ACHN (cell line): ENCODE measurements around the gene GATAD2B.
"Not testable (repeated sequence)": the region's sequence is repeated elsewhere in the genome, so short reads cannot be mapped to it uniquely, and the experiment has no call there.

Experiments
- DNase-seq: peaks from one replicate; pipeline ENCODE4 v3.0.0-alpha.2; 2015
- in situ Hi-C: cut with HindIII; loops from 2 replicates; pipeline ENCODE4 v1.10.0; 2017; ENCODE audit warnings: low sequenced_read_pairs, low pct_ligation_motif_present, low pct_unique_long_range_greater_than_20kb

The GATAD2B gene

DNA sequence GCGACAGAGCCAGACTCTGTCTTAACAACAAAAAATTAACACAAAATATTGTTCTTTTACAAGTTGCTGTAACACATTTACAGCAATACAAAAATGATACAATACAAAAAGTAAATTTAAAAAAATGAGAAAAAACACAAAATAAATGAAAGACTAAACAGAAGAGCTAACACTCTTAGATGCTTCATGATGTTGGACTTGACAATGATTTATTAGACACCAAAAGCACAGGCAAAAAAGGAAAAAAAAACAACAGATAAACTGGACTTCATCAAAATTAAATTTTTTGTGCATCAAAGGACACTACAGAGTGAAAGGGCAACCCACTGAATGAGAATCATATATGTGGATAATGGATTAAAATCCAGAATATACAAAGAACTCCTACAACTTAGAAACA lies 16.4 kb downstream of the GATAD2B start:
- no peak for DNase-seq
- in situ Hi-C loops: no loop called here

DNA sequence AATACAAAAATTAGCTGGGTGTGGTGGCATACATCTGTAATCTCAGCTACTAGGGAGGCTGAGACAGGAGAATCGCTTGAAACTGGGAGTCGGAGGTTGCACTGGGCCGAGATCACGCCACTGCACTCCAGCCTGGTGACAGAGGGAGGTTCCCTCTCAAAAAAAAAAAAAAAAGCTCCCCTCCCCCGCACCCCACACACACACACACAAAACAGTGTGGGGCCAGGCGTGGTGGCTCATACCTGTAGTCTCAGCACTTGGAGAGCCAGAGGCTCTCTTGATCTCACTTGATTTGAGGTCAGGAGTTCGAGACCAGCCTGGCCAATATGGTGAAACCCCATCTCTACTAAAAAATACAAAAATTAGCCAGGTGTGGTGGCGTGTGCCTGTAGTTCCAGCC lies 16.9 kb downstream of the GATAD2B start:
- in situ Hi-C loops, DNase-seq: not testable (repeated sequence)

DNA sequence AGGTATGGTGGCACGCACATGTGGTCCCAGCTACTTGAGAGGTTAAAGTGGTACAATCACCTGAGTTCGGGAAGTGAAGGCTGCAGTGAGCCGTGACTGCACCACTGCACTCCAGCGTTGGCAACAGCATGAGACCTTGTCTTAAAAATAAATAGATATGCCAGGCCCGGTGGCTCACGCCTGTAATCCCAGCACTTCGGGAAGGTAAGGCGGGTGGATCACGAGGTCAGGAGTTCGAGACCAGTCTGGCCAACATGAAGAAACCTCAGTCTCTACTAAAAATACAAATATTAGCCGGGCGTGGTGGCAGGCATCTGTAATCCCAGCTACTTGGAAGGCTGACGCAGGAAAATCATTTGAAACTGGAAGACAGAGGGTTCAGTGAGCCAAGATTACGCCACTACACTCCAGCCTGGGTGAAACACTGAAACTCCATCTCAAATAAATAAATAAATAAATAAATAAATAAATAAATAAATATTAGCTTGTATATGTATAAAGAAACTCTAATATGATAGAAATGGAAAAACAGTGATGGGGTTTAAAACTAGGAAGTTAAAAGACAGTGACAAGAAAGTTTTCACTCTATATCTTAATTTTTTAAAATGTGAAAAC lies 18.8 kb downstream of the GATAD2B start:
- in situ Hi-C loops: no loop called here
- DNase-seq: no peak

DNA sequence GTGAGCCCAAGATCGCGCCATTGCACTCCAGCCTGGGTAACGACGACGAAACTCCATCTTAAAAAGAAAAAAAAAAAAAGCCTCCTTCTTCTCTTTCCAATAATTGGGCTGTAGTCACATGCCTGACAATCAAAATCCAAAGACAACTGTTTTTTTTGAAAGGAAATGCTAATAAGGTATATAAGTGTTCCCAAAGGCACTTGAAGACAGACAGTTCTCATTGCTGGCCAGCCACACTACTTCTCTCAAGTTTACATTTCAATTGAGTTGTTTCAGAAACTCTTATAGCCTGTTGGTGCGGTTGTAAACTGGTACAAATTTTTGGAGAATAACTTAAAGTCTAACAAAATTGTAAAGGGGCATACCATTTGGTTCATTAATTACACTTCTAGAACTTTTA lies 23.3 kb downstream of the GATAD2B start:
- in situ Hi-C loops: no loop called here
- DNase-seq: no peak

DNA sequence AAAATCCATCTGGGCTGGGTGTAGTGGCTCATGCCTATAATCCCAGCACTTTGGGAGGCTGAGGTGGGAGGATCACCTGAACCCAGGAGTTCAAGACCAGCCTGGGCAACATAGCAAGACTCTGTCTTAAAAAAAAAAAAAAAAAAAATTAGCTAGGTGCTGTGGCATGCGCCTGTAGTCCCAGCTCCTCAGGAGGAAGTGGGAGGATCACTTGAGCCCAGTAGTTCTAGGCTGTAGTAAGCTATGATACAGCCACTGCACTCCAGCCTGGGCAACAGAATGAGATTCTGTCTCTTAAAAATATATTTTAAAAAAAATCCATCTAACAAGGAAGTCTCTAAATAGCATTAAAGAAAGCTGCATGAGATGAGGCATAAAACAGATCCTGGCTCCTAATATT lies 26.9 kb downstream of the GATAD2B start:
- DNase-seq, in situ Hi-C loops: not testable (repeated sequence)

DNA sequence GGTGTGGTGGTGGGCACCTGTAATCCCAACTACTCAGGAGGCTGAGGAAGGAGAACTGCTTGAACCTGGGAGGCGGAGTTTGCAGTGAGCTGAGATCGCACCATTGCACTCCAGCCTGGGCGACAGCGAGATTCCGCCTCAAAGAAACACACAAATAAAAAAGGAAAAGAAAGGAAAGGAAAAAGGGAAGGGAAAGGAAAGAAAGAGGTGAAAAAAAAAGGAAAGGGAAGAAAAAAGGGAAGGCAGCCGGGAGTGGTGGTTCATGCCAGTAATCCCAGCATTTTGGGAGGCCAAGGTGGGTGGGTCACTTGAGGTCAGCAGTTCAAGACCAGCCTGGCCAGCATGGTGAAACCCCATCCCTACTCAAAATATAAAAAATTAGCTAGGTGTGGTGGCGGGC lies 31.7 kb downstream of the GATAD2B start:
- DNase-seq, in situ Hi-C loops: not testable (repeated sequence)

DNA sequence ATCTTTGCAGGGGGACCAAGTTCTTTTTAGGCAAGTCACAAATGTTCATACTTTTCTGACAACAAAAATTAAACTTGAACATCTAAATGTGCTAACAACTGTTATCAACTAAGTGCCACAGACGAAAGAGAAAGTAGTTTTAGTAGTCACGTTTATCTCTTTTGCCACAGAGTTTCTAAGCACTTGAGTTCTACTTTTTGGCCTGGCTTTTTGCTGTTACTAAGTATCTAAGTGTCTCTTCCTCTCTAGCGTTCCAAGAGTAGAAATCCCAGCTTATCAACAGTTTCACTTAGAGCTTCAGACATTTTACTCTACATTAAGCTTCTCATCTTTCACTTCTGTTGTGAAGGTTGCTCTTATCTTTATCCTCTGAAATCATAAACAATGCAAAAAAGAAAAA lies 34.2 kb downstream of the GATAD2B start:
- in situ Hi-C loops: no loop called here
- DNase-seq: peak; percentile 8

DNA sequence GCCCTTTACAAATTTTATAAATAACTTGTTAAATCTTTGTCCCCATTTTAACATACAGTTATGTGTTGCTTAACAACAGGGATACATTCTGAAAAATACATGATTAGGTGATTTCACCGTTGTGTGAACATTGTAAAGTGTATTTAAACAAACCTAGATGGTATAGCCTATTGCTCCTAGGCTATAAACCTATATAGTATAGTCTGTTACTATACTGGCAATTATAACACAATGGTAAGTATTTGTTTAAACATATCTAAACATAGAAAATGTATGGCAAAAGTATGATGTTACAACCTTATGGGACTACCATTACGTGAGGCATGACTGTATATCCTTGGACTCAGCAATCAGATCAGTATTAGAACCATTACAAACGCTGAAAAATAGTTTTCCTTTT lies 36.6 kb downstream of the GATAD2B start:
- no peak for DNase-seq
- in situ Hi-C loops: no loop called here

DNA sequence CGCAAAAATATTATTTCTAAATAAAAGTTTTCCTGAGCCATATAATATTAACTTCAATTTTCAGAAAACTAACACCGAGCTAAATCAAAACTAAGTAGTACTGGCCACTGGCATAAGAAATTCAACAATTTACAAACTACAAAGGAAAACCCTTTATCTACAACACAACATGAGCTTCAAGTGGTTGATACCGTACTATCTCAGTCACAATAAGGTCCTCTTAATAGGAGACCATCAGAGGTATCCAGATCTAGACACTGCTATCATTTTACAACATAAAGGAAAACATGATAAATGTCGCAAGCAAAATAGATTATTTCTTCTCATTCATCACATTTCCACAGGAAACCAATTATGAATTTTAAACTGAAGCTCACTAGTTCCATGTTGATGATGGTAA lies 39.5 kb downstream of the GATAD2B start:
- no peak for DNase-seq
- in situ Hi-C loops: no loop called here

DNA sequence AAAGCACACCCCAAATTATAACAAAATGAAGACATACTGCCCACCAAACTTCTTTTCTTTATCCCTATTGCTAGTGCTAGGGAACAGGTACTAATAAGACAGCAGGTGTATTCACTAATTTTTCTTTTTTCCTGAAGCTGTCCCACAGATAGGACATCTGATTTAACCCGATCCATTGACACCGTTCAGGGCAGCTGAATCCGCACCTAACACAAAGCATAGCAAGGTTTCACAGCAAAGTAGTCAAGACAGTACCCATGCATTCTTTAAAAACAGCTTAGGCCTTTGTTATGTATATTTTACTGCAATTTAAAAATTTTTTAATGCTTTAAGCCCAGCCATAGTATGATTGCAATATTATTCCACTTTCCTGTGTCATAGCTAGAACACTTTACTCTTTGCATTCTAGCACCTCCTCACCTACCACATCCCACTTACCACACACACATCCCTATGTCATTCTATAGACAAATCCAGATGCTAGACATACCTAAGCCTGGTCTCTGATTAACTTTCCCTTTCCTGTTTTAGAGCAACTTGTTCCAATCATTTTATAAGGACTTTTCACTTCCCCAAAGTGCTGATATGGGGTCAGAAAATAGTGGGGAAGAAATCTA lies 40.4 kb downstream of the GATAD2B start:
- DNase-seq: no peak
- in situ Hi-C loops: no loop called here

DNA sequence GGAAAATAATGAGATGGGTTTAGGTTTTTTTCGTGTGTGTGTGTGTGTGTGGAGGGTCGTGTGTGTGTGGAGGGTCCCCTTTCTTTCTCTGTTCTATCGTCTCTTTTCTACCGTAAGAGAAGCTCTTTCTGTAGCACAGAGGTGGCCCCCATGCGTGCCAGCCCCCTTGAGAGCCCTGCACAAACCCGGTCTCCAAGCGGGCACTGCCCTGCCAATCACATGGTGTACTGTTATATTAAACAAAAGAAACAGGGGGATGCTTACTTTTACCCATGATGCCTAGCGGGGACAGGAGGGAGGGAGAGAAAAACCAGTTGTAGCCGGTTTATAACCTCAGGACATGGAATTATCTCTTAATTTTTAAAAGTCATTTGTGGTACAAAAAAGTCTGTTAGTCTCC lies 41.0 kb downstream of the GATAD2B start:
- DNase-seq: no peak
- in situ Hi-C loops: no loop called here

DNA sequence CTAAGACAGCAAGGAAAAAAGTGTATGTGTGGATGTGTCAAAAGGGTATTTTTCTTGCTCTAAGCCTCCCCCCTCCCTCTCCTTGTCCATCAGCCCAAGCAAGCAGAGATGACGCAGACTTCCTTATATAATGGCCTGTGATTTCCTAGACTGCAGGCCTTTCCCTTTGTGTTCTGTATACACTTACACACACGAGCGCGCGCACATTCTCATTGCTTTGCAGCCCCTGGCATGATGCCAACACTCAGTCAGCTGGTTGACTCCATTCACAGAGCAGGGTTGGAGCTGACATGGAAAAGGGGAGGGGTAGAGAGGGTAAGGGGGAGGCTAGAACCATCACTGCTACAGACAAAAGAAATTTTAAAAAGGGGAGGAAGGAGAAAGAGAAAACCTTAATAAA lies 41.8 kb downstream of the GATAD2B start:
- in situ Hi-C loops: no loop called here
- DNase-seq: no peak

DNA sequence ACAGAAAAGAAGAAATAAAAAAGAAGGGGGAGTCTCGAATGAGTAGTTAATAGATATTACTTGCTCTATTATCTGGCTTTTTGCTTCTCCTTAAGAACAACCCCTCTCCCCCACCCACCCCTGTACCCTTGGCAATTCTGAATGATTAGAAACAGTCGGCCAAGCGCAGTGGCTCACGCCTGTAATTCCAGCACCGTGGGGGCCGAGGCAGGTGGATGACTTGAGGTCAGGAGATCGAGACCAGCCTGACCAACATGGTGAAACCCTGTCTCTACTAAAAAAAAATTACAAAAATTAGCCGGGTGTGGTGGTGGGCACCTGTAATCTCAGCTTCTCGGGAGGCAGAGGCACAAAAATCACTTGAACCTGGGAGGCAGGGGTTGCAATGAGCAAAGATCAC lies 42.7 kb downstream of the GATAD2B start:
- DNase-seq: no peak
- in situ Hi-C loops: no loop called here

DNA sequence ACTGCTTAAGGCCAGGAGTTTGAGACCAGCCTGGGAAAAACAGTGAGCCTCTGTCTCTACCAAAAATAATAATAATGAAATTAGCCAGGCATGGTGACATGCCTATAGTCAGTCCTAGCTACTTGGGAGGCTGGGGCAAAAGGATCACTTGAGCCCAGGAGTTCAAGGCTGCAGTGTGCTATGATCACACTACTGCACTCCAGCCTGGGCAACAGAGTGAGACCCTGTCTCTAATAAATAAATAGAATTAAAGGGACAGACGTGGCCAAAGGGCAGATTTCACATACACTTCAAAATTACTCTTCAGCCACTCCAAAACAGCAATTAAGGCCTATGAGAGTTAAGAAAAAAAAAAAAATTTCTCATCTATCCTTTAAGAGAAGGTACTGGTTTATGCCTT lies 45.7 kb downstream of the GATAD2B start:
- in situ Hi-C loops: no loop called here
- DNase-seq: no peak

DNA sequence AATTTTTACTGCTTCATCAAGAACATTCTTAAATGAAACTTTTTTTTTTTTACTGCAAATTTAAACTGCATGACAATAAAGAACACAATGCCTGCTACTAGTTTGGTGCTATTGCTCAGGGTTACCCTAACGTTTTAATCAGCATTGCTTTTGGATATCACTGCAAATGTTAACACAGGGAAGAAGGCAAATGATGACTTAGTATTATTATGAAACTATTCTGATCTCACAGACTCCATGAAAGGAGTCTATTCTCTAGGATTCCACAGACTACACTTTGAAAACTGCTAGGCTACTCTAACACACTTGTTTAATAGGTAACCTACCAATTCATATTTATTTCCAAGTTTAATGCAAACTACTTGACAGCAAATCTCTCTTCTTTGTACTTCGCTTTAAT lies 49.8 kb downstream of the GATAD2B start:
- no peak for DNase-seq
- in situ Hi-C loops: no loop called here

DNA sequence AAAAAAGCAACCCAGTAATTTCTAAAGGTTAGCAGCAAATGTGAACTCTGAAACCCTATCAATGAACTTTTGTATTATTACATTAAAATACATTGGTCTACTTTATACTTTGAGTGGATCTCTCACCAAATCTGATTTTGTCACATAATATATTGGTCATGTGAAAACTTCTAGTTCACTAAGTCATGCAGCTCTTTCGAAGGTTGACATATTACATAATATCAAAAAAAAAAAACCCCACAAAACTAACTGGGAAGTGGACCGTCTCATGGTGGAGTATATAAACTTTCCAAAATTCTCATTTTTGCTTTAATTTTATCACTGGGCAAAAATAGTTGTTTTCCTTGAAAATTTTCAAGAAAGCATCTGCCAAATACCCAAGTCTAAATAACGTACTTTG lies 50.4 kb downstream of the GATAD2B start:
- DNase-seq: no peak
- in situ Hi-C loops: no loop called here

DNA sequence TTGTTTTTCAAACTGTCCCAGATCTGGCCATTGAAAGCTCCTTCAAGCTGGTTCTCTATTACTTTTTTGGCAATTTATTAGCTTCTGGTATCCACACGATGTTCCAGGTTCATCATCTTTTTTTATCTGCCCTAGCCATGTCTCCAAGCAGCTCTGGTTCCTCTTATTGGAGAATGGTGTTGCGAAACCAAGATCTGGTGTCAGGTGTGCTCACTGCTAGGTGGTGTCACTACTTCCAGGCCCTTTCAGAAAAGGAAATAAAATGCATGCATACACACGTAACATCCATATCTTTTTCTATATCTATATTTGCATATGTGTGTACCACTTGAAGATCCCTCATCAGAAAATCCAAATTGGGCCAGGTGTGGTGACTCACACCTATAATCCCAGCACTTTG lies 53.3 kb downstream of the GATAD2B start:
- in situ Hi-C loops: no loop called here
- no peak for DNase-seq

DNA sequence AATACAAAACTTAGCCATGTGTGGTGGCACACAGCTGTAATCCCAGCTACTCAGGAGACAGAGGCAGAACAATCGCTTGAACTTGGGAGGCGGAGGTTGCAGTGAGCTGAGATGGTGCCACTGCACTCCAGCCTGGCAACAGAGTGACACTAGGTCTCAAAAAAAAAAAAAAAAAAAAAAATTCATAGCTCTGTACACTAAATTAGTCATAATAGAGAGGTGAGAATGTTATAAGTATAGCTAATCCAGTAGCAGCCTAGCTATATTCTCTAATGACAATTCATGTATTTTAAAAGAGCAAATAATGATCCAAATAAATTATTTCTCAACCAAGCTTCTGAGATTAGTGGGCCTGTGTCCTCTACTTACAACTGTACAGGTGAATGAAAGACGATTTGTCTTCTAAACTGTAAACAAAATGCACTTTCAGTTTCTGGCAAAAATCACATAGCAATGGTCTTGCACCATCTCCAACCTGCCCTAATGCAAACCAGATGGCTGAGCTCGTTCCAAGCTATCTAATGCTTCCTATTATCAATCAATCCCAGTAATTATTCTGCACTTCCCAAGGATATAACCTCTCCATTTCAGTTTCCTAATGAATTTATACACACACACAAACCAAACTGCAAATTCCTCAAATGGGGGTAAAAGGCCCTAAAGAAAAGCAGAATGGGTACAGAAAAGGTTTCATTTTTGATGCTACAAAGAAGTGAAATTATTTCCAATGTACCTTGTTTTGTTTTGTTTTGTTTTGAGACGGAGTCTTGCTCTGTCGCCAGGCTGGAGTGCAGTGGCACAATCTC lies 56.5 kb downstream of the GATAD2B start:
- in situ Hi-C loops: no loop called here
- no peak for DNase-seq

DNA sequence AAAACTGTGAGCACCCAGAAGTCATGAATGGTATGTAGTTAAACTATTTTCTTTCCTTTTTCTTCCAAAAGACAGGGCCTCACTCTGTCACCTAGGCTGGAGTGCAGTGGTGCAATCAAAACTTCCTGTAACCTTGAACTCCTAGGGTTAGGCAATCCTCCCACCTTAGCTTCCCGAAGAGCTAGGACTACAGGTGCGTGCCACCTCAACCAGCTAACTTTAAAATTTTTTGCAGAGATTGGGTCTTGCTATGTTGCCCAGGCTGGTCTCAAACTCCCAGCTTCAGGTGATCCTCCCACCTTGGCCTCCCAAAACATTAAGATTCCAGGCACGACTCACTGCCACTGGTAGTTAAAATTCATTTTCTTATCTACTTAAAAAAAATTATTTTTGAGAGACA lies 62.5 kb downstream of the GATAD2B start:
- no peak for DNase-seq
- in situ Hi-C loops: no loop called here

DNA sequence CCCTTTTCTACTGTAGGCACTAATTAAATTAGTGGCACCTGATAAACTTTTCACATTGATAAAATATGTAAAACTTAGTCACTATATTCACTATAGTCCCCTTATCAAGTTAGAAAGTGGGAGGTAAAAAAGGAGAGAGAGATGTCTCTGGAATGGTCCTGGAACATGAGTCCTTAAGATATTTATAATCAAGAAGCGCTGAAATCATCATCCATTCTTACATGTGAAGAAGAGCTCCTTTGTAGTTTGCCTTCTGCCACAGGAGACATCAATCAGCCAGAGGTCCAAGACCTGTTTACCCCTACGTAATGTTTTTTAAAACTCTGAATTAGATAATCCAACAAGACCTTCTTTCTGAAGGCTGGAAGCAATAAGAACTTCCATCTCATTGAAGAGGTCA lies 65.3 kb downstream of the GATAD2B start:
- DNase-seq: no peak
- in situ Hi-C loops: no loop called here
